ENCODE data around the gene C4orf36.

The C4orf36 gene, protein sequence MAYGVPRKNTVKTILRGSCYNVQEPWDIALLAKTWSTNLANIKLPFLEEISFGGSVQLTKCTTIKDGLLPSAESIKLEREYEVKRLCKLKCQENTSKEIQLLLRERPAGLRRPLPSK

DNA sequence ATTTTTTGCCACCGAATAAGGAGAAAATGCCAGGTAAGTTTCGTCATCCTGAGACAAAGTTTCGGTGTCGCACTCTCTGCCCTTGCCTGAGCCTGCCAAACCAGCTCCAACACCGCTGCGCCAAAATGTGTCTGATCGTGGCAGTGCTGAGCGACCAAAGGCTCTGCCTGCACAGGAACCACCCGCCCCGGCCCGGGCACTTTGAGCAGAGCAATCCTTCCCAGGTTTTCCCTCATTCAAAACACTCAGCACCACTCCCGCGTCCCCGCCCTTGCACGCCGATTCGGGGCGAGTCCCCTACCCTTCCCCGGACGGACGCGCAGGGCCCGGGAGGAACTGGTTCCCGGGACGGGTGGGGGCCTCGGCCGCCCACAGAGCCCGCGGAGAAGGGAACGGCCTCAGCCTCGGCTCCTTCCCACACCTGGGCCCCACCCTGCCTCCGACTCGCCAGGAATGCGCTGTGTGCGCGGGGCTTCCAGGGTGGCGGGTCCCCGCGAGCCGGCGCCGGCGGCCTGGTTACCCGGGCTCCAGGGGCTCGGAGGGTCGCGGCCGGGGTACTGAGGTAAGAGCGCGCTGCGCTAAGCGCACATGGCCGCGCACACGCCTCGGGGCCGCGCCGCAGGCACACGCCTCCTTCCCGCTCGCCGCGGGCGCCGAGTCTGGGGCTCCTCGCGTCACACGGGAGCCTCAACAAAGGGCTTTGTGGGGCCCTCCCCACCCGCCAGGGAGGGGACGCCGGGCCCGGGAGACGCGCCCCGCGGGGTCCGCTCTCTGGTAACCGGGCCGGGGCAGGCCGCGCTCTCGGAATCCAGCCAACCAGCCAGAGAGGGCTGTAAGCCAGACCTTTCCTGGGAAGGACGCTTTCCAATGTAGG lies at the start of gene C4orf36:
Gene C4orf36, minus strand, starts transcription at position 661 of the 874 bp plus-strand sequence. CDS start 902 bp downstream, outside the sequence.
- Histone ChIP-seq H3K9me3 (ENCODE audit: insufficient read depth, low read depth, low read length) (no peaks in the 10 kb centered on the region), H3K4me3 (ENCODE audit: low read length) (peak within 1 kb of the TSS; percentile 77), H3K27ac (ENCODE audit: low read length) (peak within 1 kb of the TSS; percentile 30), H3K27me3 (ENCODE audit: insufficient read depth, low read length) (peaks cover 21% of the 10 kb centered on the region), H3K36me3 (ENCODE audit: insufficient read depth, low read depth, low read length) (no peaks in the 10 kb centered on the region), H3K9ac (ENCODE audit: low read depth, low read length) (peak within 1 kb of the TSS; percentile 89), H3K4me1 (ENCODE audit: insufficient read depth, low read length) (peaks cover 16% of the 10 kb centered on the region; the same call in 1 of the 2 replicates)

DNA sequence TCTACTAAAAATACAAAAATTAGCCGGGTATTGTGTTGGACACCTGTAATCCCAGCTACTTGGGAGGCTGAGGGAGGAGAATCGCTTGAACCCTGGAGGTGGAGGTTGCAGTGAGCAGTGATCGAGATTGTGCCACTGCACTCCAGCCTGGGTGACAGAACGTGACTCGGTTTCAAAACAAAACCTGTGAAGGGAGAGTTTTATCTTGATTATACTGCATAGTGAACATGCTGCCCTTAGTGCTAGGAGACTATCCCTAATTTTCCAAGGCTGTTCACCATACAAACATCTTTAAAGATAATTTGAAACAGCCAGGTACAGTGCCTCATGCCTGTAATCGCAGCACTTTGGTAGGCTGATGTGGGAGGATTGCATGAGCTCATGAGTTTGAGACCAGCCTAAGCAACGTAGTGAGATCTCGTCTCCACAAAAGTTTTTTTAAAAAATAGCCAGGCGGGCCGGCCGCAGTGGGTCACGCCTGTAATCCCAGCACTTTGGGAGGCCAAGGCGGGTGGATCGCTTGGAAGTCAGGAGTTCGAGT lies 48.8 kb upstream of the C4orf36 start:
- H3K36me3 ChIP-seq (ENCODE audit: insufficient read depth, low read depth, low read length) = no peaks in the 10 kb centered on the region
- H3K27ac ChIP-seq (ENCODE audit: low read length) = no peak overlapping the region
- no peaks in the 10 kb centered on the region; the same call in 1 of the 2 replicates for H3K27me3 ChIP-seq (ENCODE audit: insufficient read depth, low read length)
- H3K4me3 ChIP-seq (ENCODE audit: low read length) = no peak overlapping the region
- no peak overlapping the region for H3K9ac ChIP-seq (ENCODE audit: low read depth, low read length)
- no peaks in the 10 kb centered on the region for H3K9me3 ChIP-seq (ENCODE audit: insufficient read depth, low read depth, low read length)
- H3K4me1 ChIP-seq (ENCODE audit: insufficient read depth, low read length) = peaks cover 36% of the 10 kb centered on the region

DNA sequence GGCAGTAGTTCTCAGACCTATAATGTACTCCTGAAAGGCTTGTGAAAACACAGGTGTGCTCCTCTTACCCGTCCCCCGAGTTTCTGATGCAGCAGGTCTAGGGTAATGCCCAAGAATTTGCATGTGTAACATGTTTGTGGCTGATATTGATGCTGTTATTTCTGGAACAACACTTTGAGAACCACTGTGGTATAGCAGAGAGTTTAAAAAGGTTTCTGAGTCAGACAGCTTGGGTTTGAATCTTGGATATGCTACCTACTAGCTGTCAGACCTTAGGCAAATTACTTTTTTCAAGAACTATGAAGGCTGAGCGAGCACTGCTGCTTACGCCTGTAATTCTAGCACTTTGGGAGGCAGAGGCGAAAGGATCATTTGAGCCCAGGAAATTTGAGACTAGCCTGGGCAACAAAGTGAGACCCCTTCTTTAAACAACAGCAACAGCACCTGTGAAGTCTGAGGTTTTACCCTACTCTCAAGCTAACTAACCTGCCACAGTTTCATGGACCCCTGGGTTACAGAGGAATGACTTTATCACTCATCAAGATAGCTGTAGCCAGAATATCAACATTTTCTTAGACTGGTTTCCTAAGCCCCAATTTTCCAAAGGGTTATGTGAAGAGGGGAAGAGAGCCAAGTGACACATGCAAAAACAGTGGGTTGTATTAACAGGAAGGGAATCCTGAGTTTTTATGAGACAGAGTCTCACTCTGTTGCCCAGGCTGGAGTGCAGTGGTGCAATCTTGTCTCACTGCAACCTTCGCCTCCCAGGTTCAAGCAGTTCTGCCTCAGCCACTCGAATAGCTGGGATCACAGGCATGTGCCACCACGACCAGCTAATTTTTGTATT lies 47.7 kb upstream of the C4orf36 start:
- Histone ChIP-seq H3K9me3 (ENCODE audit: insufficient read depth, low read depth, low read length) (no peaks in the 10 kb centered on the region), H3K9ac (ENCODE audit: low read depth, low read length) (peak overlapping the region; percentile 9; the same call in 1 of the 2 replicates), H3K4me1 (ENCODE audit: insufficient read depth, low read length) (peaks cover 30% of the 10 kb centered on the region), H3K27ac (ENCODE audit: low read length) (no peak overlapping the region), H3K36me3 (ENCODE audit: insufficient read depth, low read depth, low read length) (no peaks in the 10 kb centered on the region), H3K27me3 (ENCODE audit: insufficient read depth, low read length) (no peaks in the 10 kb centered on the region; the same call in 1 of the 2 replicates), H3K4me3 (ENCODE audit: low read length) (0 out of 2 replicates have a peak overlapping the region, but pooled peaks have one; percentile 2)

DNA sequence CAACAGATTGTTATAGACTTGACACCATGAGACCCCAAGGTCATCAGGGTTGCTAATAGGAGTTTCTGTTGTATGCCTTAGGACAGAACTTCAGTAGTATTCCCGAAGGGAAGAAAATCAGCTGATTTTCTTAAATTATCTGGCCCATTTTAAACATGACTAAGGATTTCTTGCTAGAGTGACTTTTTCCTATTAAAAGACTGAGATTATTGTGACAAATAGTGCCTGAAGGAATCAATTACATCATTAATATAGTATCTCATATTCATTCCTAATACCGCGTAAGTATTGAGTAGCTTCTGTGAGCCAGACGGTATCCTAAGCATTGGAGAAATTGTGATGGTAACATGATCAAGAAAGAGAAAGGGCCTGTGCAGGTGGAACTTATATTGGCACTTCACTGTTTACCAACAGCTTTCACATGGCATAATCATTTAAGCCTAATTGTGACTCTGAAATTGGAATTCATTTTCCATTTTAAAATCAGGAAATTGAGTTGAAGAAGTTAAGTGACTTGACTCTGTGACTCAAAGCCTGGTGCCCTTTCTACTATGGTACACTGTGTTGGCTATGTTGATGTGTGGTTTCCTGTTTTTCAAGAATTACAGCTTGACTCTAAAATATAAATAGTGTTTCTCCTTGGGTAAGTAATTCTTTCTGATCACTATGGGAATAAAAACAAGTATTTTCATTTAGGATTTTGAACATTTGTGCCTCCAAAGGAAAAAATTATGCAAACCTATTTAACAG lies 46.7 kb upstream of the C4orf36 start:
- H3K27ac ChIP-seq (ENCODE audit: low read length) = no peak overlapping the region
- H3K27me3 ChIP-seq (ENCODE audit: insufficient read depth, low read length) = no peaks in the 10 kb centered on the region; the same call in 1 of the 2 replicates
- peaks cover 30% of the 10 kb centered on the region for H3K4me1 ChIP-seq (ENCODE audit: insufficient read depth, low read length)
- no peaks in the 10 kb centered on the region for H3K36me3 ChIP-seq (ENCODE audit: insufficient read depth, low read depth, low read length)
- H3K9ac ChIP-seq (ENCODE audit: low read depth, low read length) = no peak overlapping the region; the same call in 1 of the 2 replicates
- H3K4me3 ChIP-seq (ENCODE audit: low read length) = peak overlapping the region; percentile 2; the same call in 1 of the 2 replicates
- no peaks in the 10 kb centered on the region for H3K9me3 ChIP-seq (ENCODE audit: insufficient read depth, low read depth, low read length)

DNA sequence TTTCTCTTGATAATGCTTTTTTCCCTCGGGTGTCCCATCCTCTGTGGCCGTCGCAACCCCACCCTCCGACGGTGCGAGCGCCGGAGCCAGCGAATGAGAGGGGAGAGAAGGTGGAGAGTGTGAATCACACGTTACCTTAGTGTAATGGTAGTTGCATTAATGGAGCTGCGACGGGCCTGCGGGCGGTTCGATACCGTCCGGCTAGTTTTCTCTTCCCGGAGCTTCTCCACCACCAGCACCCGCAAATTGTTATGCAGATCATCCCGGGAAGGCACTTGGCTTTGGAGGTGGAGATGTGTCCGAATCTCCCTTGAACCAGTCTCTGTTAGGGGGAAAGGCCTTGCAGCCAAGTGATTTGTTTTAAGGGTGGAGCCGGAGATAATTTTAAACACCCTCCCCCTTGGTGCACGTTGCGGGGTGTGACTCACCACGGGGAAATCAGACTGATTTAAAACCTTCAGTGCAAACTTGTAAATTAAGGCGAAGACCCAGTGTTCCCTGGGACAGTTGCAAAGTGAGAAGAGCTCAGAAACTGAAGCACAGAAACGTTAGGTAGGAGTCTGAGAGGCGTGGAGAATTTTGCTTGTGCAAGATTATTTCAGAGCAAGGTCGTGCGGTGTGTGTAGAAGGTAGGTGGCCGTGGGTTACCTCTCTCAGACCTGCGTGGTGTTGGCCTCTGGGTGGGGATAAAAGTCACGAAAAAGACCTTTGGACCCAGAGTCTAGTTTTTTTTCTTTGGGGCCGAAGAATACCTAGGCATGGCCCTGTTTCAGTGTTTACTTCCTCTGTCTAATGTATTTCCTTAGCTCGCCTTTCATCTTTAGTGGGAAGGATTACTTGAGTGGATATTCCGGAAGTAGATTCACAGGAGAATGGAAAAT lies 43.9 kb upstream of the C4orf36 start:
- Histone ChIP-seq H3K9ac (ENCODE audit: low read depth, low read length) (peak overlapping the region; percentile 84), H3K36me3 (ENCODE audit: insufficient read depth, low read depth, low read length) (no peaks in the 10 kb centered on the region), H3K9me3 (ENCODE audit: insufficient read depth, low read depth, low read length) (no peaks in the 10 kb centered on the region), H3K4me1 (ENCODE audit: insufficient read depth, low read length) (peaks cover 24% of the 10 kb centered on the region; the same call in 1 of the 2 replicates), H3K27me3 (ENCODE audit: insufficient read depth, low read length) (no peaks in the 10 kb centered on the region; the same call in 1 of the 2 replicates), H3K27ac (ENCODE audit: low read length) (peak overlapping the region; percentile 35), H3K4me3 (ENCODE audit: low read length) (peak overlapping the region; percentile 95)

DNA sequence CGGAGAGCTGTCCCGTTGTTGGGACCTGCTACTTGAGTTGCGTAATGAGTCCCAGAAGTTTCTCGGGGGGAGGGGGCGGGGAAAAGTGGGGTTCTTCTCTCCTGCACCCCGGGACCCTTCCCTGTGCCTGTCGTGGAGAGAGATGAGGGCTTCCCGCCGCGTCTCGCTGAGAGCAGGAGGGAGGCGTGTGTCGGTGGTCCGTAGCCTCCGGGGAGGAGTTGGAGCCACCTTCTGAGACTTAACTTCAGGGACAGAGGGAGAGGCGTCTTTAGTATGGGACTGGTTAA lies 43.3 kb upstream of the C4orf36 start:
- Histone ChIP-seq H3K4me3 (ENCODE audit: low read length) (peak overlapping the region; percentile 95), H3K27me3 (ENCODE audit: insufficient read depth, low read length) (no peaks in the 10 kb centered on the region; the same call in 1 of the 2 replicates), H3K36me3 (ENCODE audit: insufficient read depth, low read depth, low read length) (no peaks in the 10 kb centered on the region), H3K9ac (ENCODE audit: low read depth, low read length) (peak overlapping the region; percentile 84), H3K9me3 (ENCODE audit: insufficient read depth, low read depth, low read length) (no peaks in the 10 kb centered on the region), H3K27ac (ENCODE audit: low read length) (peak overlapping the region; percentile 35), H3K4me1 (ENCODE audit: insufficient read depth, low read length) (peaks cover 24% of the 10 kb centered on the region; the same call in 1 of the 2 replicates)

DNA sequence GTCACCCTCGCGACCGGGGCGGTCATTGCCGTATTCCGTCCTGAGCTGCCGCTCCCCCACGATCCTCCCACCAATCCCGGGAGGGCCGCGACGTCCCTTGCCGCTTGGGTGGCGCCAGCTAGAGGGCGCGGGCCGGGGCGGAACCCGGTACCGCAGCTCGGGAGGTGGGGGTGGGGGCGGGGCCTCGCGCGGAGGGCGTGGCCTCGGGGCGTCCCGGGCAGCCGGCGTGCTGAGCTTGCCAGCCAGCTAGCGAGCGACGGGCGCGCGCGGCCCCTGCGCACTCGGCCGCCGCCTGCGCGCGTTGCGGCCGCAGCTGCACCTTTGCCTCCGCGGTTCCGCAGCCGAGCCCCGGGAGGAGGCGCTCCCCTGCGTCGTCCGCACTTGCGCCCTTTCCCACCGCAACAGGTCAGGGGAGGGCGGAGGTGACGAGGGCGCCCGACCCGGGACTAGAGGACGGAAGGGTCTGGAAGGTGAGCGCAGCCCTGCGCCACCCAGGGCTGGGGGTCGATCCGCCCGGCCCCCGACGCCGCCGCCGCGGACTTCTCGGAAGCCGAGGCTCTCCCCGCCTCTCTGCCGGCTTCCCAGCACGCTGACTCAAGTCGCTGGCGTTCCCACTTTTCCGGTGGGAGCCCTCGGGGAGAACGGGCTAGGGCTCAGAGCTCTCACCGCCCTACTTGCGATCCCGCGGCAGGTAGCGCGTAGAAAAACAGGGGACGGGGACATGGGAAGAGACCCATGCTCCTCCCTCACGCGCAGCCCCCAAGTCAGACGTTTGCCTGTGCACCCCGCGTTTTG lies 42.7 kb upstream of the C4orf36 start, which contains the start of gene AFF1:
Gene AFF1, plus strand, starts transcription at position 241 of the 795 bp plus-strand sequence. CDS start 13,523 bp downstream, outside the sequence.
- Histone ChIP-seq H3K9ac (ENCODE audit: low read depth, low read length) (peak within 1 kb of the TSS; percentile 84), H3K27me3 (ENCODE audit: insufficient read depth, low read length) (no peaks in the 10 kb centered on the region; the same call in 1 of the 2 replicates), H3K36me3 (ENCODE audit: insufficient read depth, low read depth, low read length) (no peaks in the 10 kb centered on the region), H3K27ac (ENCODE audit: low read length) (peak within 1 kb of the TSS; percentile 59), H3K9me3 (ENCODE audit: insufficient read depth, low read depth, low read length) (no peaks in the 10 kb centered on the region), H3K4me1 (ENCODE audit: insufficient read depth, low read length) (peaks cover 24% of the 10 kb centered on the region; the same call in 1 of the 2 replicates), H3K4me3 (ENCODE audit: low read length) (peak within 1 kb of the TSS; percentile 95)

DNA sequence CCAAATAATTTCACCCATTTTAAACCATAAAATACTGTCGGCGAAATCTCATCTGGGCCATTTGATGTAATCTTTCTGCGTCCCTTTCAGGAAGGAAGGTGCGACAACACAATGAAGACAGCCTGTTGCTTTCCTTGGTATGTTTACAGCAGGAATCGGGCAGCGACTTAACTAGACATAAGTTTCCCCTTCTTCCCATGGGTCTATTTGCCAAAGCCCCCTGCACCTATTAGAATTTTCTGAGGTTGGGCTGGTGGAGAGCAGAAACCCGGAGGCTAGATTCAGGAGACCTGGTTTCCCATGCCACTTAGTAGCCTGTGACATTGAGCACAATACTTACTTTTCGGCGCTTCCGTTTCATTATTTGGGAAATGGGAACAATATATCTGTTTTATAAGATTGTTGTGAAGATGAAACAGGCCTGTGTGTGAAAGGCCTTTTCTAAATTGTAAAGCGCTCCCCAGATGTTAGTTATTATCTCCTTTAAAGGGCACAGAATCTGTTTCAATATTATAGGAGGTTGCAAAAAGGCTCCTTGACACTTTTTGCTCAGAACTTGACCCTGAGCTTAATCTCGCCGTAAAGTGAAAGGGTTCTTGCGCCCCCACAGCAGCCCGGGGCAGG lies 42.0 kb upstream of the C4orf36 start:
- Histone ChIP-seq H3K4me1 (ENCODE audit: insufficient read depth, low read length) (peaks cover 17% of the 10 kb centered on the region; the same call in 1 of the 2 replicates), H3K36me3 (ENCODE audit: insufficient read depth, low read depth, low read length) (no peaks in the 10 kb centered on the region), H3K9me3 (ENCODE audit: insufficient read depth, low read depth, low read length) (no peaks in the 10 kb centered on the region), H3K27me3 (ENCODE audit: insufficient read depth, low read length) (no peaks in the 10 kb centered on the region; the same call in 1 of the 2 replicates), H3K27ac (ENCODE audit: low read length) (peak overlapping the region; percentile 59), H3K9ac (ENCODE audit: low read depth, low read length) (peak overlapping the region; percentile 81; the same call in 1 of the 2 replicates), H3K4me3 (ENCODE audit: low read length) (peak overlapping the region; percentile 95)
